HEK293 (cell line): ENCODE results near the gene MEAF6.

Source experiments
- CTCF ChIA-PET: fragments of 350-600 bp; formaldehyde crosslinking; extraction: SDS; loops from one replicate; lab custom pipeline; 2021; ENCODE audit warnings: antibody characterized with exemption; lab: Yijun Ruan, JAX
- POLR2A ChIA-PET: fragments of 300-600 bp; formaldehyde crosslinking; extraction: SDS; loops from one replicate; lab custom pipeline; 2020; ENCODE audit warnings: antibody characterized with exemption, inconsistent platforms; lab: Yijun Ruan, JAX
- H3K27ac ChIP-seq: fragments of 200-500 bp; sonication (Bioruptor generic); 2 replicates; pipeline ENCODE4 v1.5.1; 2014; ENCODE audit warnings: low read depth, low read length, control low read depth, inconsistent platforms; ENCODE audit errors: extremely low read depth
- H3K36me3 ChIP-seq, 2 experiments: fragments of 200-500 bp in 1 of 2; sonication (Bioruptor generic) in 1 of 2; 1 replicate in 1 of 2; 2 replicates in 1 of 2; pipeline ENCODE4 v1.5.1; 2014 to 2017; ENCODE audit warnings: inconsistent platforms in 2 of 2, low read length in 2 of 2; ENCODE audit not compliant: control insufficient read depth in 2 of 2, insufficient read depth in 1 of 2
- H3K4me1 ChIP-seq: fragments of 200-500 bp; sonication (Bioruptor generic); 2 replicates; pipeline ENCODE4 v1.5.1; 2014; ENCODE audit warnings: mild to moderate bottlenecking, low read length, inconsistent platforms; ENCODE audit not compliant: control insufficient read depth, insufficient read depth
- H3K4me3 ChIP-seq: 2 replicates; pipeline ENCODE4 v1.5.1; 2011; ENCODE audit warnings: low read depth, mild to moderate bottlenecking, control low read depth, low read length, moderate library complexity
- H3K9me3 ChIP-seq: fragments of 200-500 bp; sonication (Bioruptor generic); 2 replicates; pipeline ENCODE4 v1.5.1; 2014; ENCODE audit warnings: low read depth, low read length, inconsistent platforms; ENCODE audit not compliant: control insufficient read depth, insufficient read depth
- GLIS1 ChIP-seq: fragments of 450-650 bp; formaldehyde crosslinking; IDR thresholded peaks from 2 replicates; pipeline ENCODE4 v1.5.1; 2016; ENCODE audit warnings: missing biosample characterization, missing genetic modification characterization
- GLIS2 ChIP-seq: fragments of 450-650 bp; formaldehyde crosslinking; IDR thresholded peaks from 2 replicates; pipeline ENCODE4 v1.5.1; 2016; ENCODE audit warnings: missing biosample characterization, missing genetic modification characterization
- MYNN ChIP-seq: fragments of 450-650 bp; formaldehyde crosslinking; IDR thresholded peaks from 2 replicates; pipeline ENCODE4 v1.5.1; 2016; ENCODE audit warnings: missing biosample characterization, missing genetic modification characterization, borderline replicate concordance
- MZF1 ChIP-seq: fragments of 450-650 bp; formaldehyde crosslinking; IDR thresholded peaks from 2 replicates; pipeline ENCODE4 v1.5.1; 2017; ENCODE audit warnings: missing biosample characterization, missing genetic modification characterization, borderline replicate concordance
- SP2 ChIP-seq: fragments of 450-650 bp; formaldehyde crosslinking; IDR thresholded peaks from 2 replicates; pipeline ENCODE4 v1.5.1; 2016; ENCODE audit warnings: missing biosample characterization, missing genetic modification characterization
- SP3 ChIP-seq: fragments of 450-650 bp; formaldehyde crosslinking; IDR thresholded peaks from 2 replicates; pipeline ENCODE4 v1.5.1; 2016; ENCODE audit warnings: missing biosample characterization, missing genetic modification characterization
- ZBTB11 ChIP-seq: fragments of 450-650 bp; formaldehyde crosslinking; conservative IDR thresholded peaks from 2 replicates; pipeline ENCODE4 v1.5.1; 2016; ENCODE audit warnings: low read depth, missing biosample characterization, missing genetic modification characterization
- ZNF121 ChIP-seq: fragments of 450-650 bp; formaldehyde crosslinking; IDR thresholded peaks from 2 replicates; pipeline ENCODE4 v1.5.1; 2016; ENCODE audit warnings: missing biosample characterization, missing genetic modification characterization
- ZNF133 ChIP-seq: fragments of 450-650 bp; formaldehyde crosslinking; IDR thresholded peaks from 2 replicates; pipeline ENCODE4 v1.5.1; 2016; ENCODE audit warnings: missing biosample characterization, missing genetic modification characterization
- ZNF138 ChIP-seq: fragments of 450-650 bp; formaldehyde crosslinking; IDR thresholded peaks from 2 replicates; pipeline ENCODE4 v1.5.1; 2016; ENCODE audit warnings: missing biosample characterization, missing genetic modification characterization, borderline replicate concordance
- ZNF157 ChIP-seq: fragments of 450-650 bp; formaldehyde crosslinking; IDR thresholded peaks from 2 replicates; pipeline ENCODE4 v1.5.1; 2016; ENCODE audit warnings: missing biosample characterization, missing genetic modification characterization
- ZNF175 ChIP-seq: fragments of 450-650 bp; formaldehyde crosslinking; IDR thresholded peaks from 2 replicates; pipeline ENCODE4 v1.5.1; 2016; ENCODE audit warnings: missing biosample characterization, missing genetic modification characterization
- ZNF248 ChIP-seq: fragments of 450-650 bp; formaldehyde crosslinking; IDR thresholded peaks from 2 replicates; pipeline ENCODE4 v1.5.1; 2017; ENCODE audit warnings: missing biosample characterization, missing genetic modification characterization
- ZNF324 ChIP-seq: fragments of 450-650 bp; formaldehyde crosslinking; IDR thresholded peaks from 2 replicates; pipeline ENCODE4 v1.5.1; 2016; ENCODE audit warnings: missing biosample characterization, missing genetic modification characterization
- ZNF366 ChIP-seq: fragments of 450-650 bp; formaldehyde crosslinking; conservative IDR thresholded peaks from 2 replicates; pipeline ENCODE4 v1.5.1; 2016; ENCODE audit warnings: missing biosample characterization, missing genetic modification characterization
- ZNF404 ChIP-seq: fragments of 450-650 bp; formaldehyde crosslinking; IDR thresholded peaks from 2 replicates; pipeline ENCODE4 v1.5.1; 2017; ENCODE audit warnings: missing biosample characterization, missing genetic modification characterization
- ZNF548 ChIP-seq: fragments of 450-650 bp; formaldehyde crosslinking; IDR thresholded peaks from 2 replicates; pipeline ENCODE4 v1.5.1; 2016; ENCODE audit warnings: missing biosample characterization, missing genetic modification characterization
- ZNF571 ChIP-seq: fragments of 450-650 bp; formaldehyde crosslinking; IDR thresholded peaks from 2 replicates; pipeline ENCODE4 v1.5.0; 2017; ENCODE audit warnings: missing biosample characterization, missing genetic modification characterization
- ZNF621 ChIP-seq: fragments of 450-650 bp; formaldehyde crosslinking; IDR thresholded peaks from 2 replicates; pipeline ENCODE4 v1.5.1; 2017; ENCODE audit warnings: missing biosample characterization, missing genetic modification characterization
- ZNF623 ChIP-seq: fragments of 450-650 bp; formaldehyde crosslinking; IDR thresholded peaks from 2 replicates; pipeline ENCODE4 v1.5.1; 2016; ENCODE audit warnings: missing biosample characterization, missing genetic modification characterization
- ZNF626 ChIP-seq: fragments of 450-650 bp; sonication (Bioruptor Pico); formaldehyde crosslinking; IDR thresholded peaks from 2 replicates; pipeline ENCODE4 v1.5.1; 2018; ENCODE audit warnings: missing biosample characterization, missing genetic modification characterization, inconsistent platforms
- ZNF664 ChIP-seq: fragments of 450-650 bp; formaldehyde crosslinking; IDR thresholded peaks from 2 replicates; pipeline ENCODE4 v1.5.1; 2016; ENCODE audit warnings: missing biosample characterization, missing genetic modification characterization
- ZNF777 ChIP-seq: fragments of 450-650 bp; formaldehyde crosslinking; IDR thresholded peaks from 2 replicates; pipeline ENCODE4 v1.5.1; 2017; ENCODE audit warnings: missing biosample characterization, missing genetic modification characterization, borderline replicate concordance
- ZNF791 ChIP-seq: fragments of 450-650 bp; formaldehyde crosslinking; IDR thresholded peaks from 2 replicates; pipeline ENCODE4 v1.5.1; 2016; ENCODE audit warnings: missing biosample characterization, missing genetic modification characterization
- ZSCAN23 ChIP-seq: fragments of 450-650 bp; formaldehyde crosslinking; IDR thresholded peaks from 2 replicates; pipeline ENCODE4 v1.5.1; 2016; ENCODE audit warnings: missing biosample characterization, missing genetic modification characterization

Gene MEAF6

GRCh38 chr1:37453647-37454046 is 60.9 kb downstream of the MEAF6 start:
- CTCF ChIA-PET = interaction anchor here (0.6 to 8.1 kb wide), 11 partner anchors 10 to 881 kb away, joined by 3 to 154 read pairs (median 5); no protein-coding TSS in a partner anchor
- POLR2A ChIA-PET = interaction anchor here (1.0 kb wide), 1 partner anchor 34 kb away, joined by 7 read pairs; no protein-coding TSS in a partner anchor
- no peak overlapping the region for H3K4me3 ChIP-seq
- no peaks in the 10 kb centered on the region for H3K36me3 ChIP-seq
- H3K27ac ChIP-seq = no peak overlapping the region
- TF ChIP-seq ZNF175 (tag by site-specific recombination) = no peak
- no peak for TF ChIP-seq SP2 (tag by site-specific recombination)
- no peak for TF ChIP-seq ZNF571 (tag by site-specific recombination)
- no peak for TF ChIP-seq ZNF404
- TF ChIP-seq ZNF248 (tag by site-specific recombination) = no peak
- no peak for TF ChIP-seq ZNF621 (tag by site-specific recombination)
- TF ChIP-seq ZNF548 (tag by site-specific recombination) = no peak
- TF ChIP-seq GLIS2 = no peak
- no peak for TF ChIP-seq ZNF324
- no peak for TF ChIP-seq MZF1 (tag by site-specific recombination)
- no peak for TF ChIP-seq MYNN (tag by site-specific recombination)
- TF ChIP-seq ZNF777 (tag by site-specific recombination) = no peak
- TF ChIP-seq ZNF791 (tag by site-specific recombination) = no peak
- no peak for TF ChIP-seq GLIS1 (tag by site-specific recombination)
- no peak for TF ChIP-seq SP3 (tag by site-specific recombination)
- no peak for TF ChIP-seq ZBTB11 (tag by site-specific recombination)
- no peak for TF ChIP-seq ZNF133
- no peak for TF ChIP-seq ZSCAN23 (tag by site-specific recombination)
- TF ChIP-seq ZNF157 (tag by site-specific recombination) = no peak
- no peak for TF ChIP-seq ZNF626 (tag by site-specific recombination)
- H3K9me3 ChIP-seq = no peaks in the 10 kb centered on the region
- H3K4me1 ChIP-seq = no peaks in the 10 kb centered on the region

- POLR2A ChIA-PET = interaction anchor here (0.6 kb wide), 1 partner anchor 146 kb away, joined by 3 read pairs; no protein-coding TSS in a partner anchor
- H3K27ac ChIP-seq = no peak overlapping the region
- H3K4me3 ChIP-seq = no peak overlapping the region
- no peaks in the 10 kb centered on the region for H3K36me3 ChIP-seq
- no peak for TF ChIP-seq ZNF664 (tag by site-specific recombination)
- no peak for TF ChIP-seq ZNF138 (tag by site-specific recombination)
- no peak for TF ChIP-seq ZNF366 (tag by site-specific recombination)
- TF ChIP-seq ZNF121 (tag by site-specific recombination) = no peak
- no peak for TF ChIP-seq ZNF623 (tag by site-specific recombination)
- TF ChIP-seq, all 188 proteins: peak for 0
- Histone ChIP-seq H3K4me1 (no peaks in the 10 kb centered on the region), H3K9me3 (no peaks in the 10 kb centered on the region)
- CTCF ChIA-PET = interaction anchor here (5.7 to 8.1 kb wide), 2 partner anchors 34 to 229 kb away, joined by 58 to 154 read pairs; no protein-coding TSS in a partner anchor
Measured at GRCh38 chr1:37452416-37452815, 62.1 kb downstream of the MEAF6 start.
